HEK293T (cell line): ENCODE results near the gene THG1L.
A peak's percentile ranks its signal among the peaks of the same experiment; 100 is the strongest.
"Not testable (repeated sequence)": the region's sequence is repeated elsewhere in the genome, so short reads cannot be mapped to it uniquely, and the experiment has no call there.

Experiments
- CTCF ChIA-PET: fragments of 350-600 bp; formaldehyde crosslinking; extraction: SDS; loops from one replicate; lab custom pipeline; 2021; ENCODE audit warnings: antibody characterized with exemption, inconsistent platforms; lab: Yijun Ruan, JAX
- POLR2A ChIA-PET: fragments of 350-600 bp; formaldehyde crosslinking; extraction: SDS; loops from one replicate; lab custom pipeline; 2020; ENCODE audit warnings: antibody characterized with exemption, inconsistent platforms; lab: Yijun Ruan, JAX
- DNase-seq: peaks from one replicate; pipeline ENCODE4 v3.0.0; 2012; ENCODE audit warnings: mixed read lengths; ENCODE audit errors: extremely low spot score
- ARNT ChIP-seq: fragments of 450-650 bp; IDR thresholded peaks from 2 replicates; pipeline ENCODE4 v1.6.1; 2017; ENCODE audit warnings: mild to moderate bottlenecking
- BHLHE40 ChIP-seq: fragments of 450-650 bp; IDR thresholded peaks from 2 replicates; pipeline ENCODE4 v1.6.1; 2016; ENCODE audit warnings: mild to moderate bottlenecking, moderate library complexity, borderline replicate concordance
- CTBP1 ChIP-seq: fragments of 450-650 bp; IDR thresholded peaks from 2 replicates; pipeline ENCODE4 v1.6.1; 2016; ENCODE audit warnings: borderline replicate concordance
- ELF4 ChIP-seq: fragments of 450-650 bp; IDR thresholded peaks from 2 replicates; pipeline ENCODE4 v1.6.1; 2017; ENCODE audit warnings: antibody characterized with exemption
- FOXA1 ChIP-seq: fragments of 450-650 bp; IDR thresholded peaks from 2 replicates; pipeline ENCODE4 v1.6.1; 2016; ENCODE audit warnings: mild to moderate bottlenecking
- FOXK2 ChIP-seq: fragments of 450-650 bp; IDR thresholded peaks from 2 replicates; pipeline ENCODE4 v1.6.1; 2016; ENCODE audit warnings: mild to moderate bottlenecking
- FOXM1 ChIP-seq: fragments of 450-650 bp; IDR thresholded peaks from 2 replicates; pipeline ENCODE4 v1.6.1; 2017; ENCODE audit warnings: mild to moderate bottlenecking, borderline replicate concordance
- HDGF ChIP-seq: fragments of 450-650 bp; IDR thresholded peaks from 2 replicates; pipeline ENCODE4 v1.6.1; 2017; ENCODE audit warnings: antibody characterized with exemption, borderline replicate concordance
- L3MBTL2 ChIP-seq: fragments of 450-650 bp; conservative IDR thresholded peaks from 2 replicates; pipeline ENCODE4 v1.6.1; 2016; ENCODE audit warnings: mild to moderate bottlenecking
- LEF1 ChIP-seq: fragments of 450-650 bp; IDR thresholded peaks from 2 replicates; pipeline ENCODE4 v1.6.1; 2017; ENCODE audit warnings: mild to moderate bottlenecking, borderline replicate concordance
- NFRKB ChIP-seq: fragments of 450-650 bp; IDR thresholded peaks from 2 replicates; pipeline ENCODE4 v1.6.1; 2016; ENCODE audit warnings: mild to moderate bottlenecking, moderate library complexity
- SP1 ChIP-seq: fragments of 450-650 bp; IDR thresholded peaks from 2 replicates; pipeline ENCODE4 v1.6.1; 2017
- SUZ12 ChIP-seq: fragments of 450-650 bp; IDR thresholded peaks from 2 replicates; pipeline ENCODE4 v1.6.1; 2016; ENCODE audit warnings: mild to moderate bottlenecking
- TARDBP ChIP-seq: fragments of 450-650 bp; IDR thresholded peaks from 2 replicates; pipeline ENCODE4 v1.6.1; 2016
- ZNF384 ChIP-seq: fragments of 450-650 bp; IDR thresholded peaks from 2 replicates; pipeline ENCODE4 v1.6.1; 2016
- TF ChIP-seq, protein P1 (sequence below): fragments of 450-650 bp; IDR thresholded peaks from 2 replicates; pipeline ENCODE4 v1.6.1; 2016

THG1L gene

DNA sequence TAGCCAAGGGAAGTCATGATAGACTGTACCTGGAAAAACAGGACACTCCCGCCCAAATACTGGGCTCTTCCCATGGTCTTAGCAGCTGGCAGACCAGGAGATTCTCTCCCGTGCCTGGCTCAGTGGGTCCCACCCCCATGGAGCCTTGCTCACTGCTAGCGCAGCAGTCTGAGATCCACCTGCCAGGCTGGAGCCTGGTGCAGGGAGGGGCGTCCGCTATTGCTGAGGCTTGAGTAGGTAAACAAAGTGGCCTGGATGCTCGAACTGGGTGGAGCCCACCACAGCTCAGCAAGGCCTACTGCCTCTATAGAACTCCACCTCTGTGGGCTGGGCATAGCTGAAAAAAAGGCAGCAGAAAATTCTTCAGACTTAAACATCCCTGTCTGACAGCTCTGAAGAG, 10.1 kb upstream of the THG1L start:
- DNase-seq, result no peak
- POLR2A ChIA-PET, result interaction anchor here (1.5 kb wide), 1 partner anchor 10 kb away, joined by 4 read pairs; the partner anchor contains the start of gene THG1L
- TF ChIP-seq LEF1 (no peak), SP1 (no peak), ARNT (no peak), FOXK2 (no peak), HDGF (no peak), CTBP1 (no peak), ELF4 (no peak)
- CTCF ChIA-PET, result interaction anchor here (1.0 kb wide), 1 partner anchor 53 kb away, joined by 5 read pairs; no protein-coding TSS in a partner anchor

DNA sequence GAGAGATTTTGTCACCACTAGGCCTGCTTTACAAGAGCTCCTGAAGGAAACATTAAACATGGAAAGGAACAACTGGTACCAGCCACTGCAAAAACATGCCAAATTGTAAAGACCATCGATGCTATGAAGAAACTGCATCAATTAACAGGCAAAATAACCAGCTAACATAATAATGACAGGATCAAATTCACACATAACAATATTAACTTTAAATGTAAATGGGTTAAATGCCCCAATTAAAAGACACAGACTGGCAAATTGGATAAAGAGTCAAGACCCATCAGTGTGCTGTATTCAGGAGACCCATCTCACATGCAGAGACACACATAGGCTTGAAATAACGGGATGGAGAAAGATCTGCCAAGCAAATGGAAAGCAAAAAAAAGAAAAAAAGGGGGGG, 8.3 kb upstream of the THG1L start:
- CTCF ChIA-PET, DNase-seq, POLR2A ChIA-PET: not testable (repeated sequence)

DNA sequence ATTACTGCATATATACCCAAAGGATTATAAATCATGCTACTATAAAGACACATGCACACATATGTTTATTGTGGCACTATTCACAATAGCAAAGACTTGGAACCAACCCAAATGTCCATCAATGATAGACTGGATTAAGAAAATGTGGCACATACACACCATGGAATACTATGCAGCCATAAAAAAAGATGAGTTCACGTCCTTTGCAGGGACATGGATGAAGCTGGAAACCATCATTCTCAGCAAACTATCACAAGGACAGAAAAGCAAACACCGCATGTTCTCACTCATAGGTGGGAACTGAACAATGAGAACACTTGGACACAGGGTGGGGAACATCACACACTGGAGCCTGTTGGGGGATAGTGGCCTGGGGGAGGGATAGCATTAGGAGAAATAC, 4.6 kb upstream of the THG1L start:
- CTCF ChIA-PET, result interaction anchor here (1.8 kb wide), 1 partner anchor 16 kb away, joined by 5 read pairs; no protein-coding TSS in a partner anchor
- POLR2A ChIA-PET, DNase-seq: not testable (repeated sequence)

DNA sequence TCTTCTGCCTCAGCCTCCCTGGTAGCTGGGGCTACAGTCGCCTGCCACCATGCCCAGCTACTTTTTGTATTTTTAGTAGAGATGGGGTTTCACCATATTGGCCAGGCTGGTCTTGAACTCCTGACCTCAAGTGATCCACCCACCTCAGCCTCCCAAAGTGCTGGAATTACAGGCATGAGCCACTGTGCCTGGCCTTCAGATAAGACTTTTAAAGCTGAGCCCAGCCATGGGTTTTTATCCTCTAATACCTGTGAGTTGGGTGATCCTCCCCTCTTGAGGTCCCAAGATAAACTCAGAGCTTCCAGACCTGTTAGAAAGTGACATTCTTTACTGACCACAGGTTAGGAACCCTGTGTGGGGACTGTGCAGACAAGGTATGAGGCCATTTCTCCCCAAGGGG, 3.4 kb upstream of the THG1L start:
- CTCF ChIA-PET, result interaction anchor here (0.6 to 1.8 kb wide), 5 partner anchors 9 to 1642 kb away, joined by 3 to 5 read pairs (median 3); no protein-coding TSS in a partner anchor
- POLR2A ChIA-PET, DNase-seq: not testable (repeated sequence)

DNA sequence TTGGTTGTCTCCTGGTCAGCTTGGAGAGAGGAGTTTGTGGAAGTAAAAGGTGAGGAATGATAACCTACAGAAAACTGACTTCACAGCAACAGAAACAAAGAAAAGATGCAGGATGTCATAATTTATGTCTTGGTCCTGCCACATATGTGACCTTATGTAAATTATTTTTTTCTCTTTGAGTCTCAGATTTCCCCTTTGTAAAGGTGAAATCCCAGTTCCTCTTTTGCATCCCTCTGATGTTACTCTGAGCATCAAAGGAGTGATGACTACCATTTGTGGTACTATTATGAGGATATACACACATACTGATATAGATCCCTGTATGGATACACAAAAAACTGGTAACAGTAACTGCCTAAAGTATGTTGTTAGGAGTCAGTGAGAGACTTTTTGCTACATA, 1.4 kb upstream of the THG1L start:
- no peak for DNase-seq
- TF ChIP-seq ELF4 (no peak), FOXK2 (no peak), NFRKB (no peak), CTBP1 (no peak), FOXA1 (no peak), SP1 (no peak), SUZ12 (no peak)
- CTCF ChIA-PET, result no interaction called here
- POLR2A ChIA-PET, result no interaction called here

DNA sequence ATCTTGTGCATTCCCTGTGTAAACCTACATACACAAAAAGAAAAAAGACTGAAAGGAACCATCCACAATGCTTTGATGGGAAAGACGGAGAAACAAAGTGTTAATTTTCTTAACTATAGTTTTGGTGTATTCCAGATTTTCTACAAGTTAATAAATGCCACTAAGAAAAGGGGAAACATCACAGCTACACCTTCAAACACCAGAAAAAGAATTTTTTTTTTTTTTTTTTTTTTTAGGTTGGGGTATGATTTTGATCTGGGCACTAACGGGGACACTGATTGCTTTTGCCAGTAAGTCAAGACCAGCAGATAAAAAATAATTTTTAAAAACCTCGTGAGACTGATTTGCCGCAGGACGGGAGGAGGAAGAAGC, 334 bp upstream of the THG1L start:
- TF ChIP-seq SUZ12 (no peak), ZNF384 (peak; percentile 74)
- ChIA-PET CTCF (interaction anchor here (0.6 to 1.0 kb wide), 3 partner anchors 12 to 14 kb away, joined by 3 to 4 read pairs (median 3); partner anchors contain the start of gene LSM11), POLR2A (interaction anchor here (0.6 to 1.2 kb wide), 4 partner anchors 9 to 646 kb away, joined by 4 to 6 read pairs (median 5); partner anchors contain the start of gene LSM11)
- DNase-seq, result no peak

DNA sequence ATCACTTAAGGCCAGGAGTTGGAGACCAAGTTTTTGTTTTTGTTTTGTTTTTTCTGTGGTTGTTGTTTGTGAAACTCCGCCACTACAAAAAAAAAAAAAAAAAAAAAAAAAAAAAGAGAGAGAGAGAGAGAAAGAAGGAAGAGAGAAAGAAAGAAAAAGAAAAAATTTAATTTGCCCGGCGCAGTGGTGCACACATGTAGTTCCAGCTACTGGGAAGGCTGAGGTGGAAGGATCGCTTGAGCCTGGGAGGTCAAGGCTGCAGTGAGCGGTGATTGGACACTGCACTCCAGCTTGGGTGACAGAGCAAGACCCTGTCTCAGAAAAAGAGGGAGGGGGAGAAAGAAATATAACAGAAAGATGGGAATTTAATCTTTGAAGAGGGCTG, 902 bp downstream of the THG1L start:
- TF ChIP-seq TARDBP, result no peak
- no peak for TF ChIP-seq FOXK2
- no peak for TF ChIP-seq L3MBTL2
- TF ChIP-seq, protein P1, sequence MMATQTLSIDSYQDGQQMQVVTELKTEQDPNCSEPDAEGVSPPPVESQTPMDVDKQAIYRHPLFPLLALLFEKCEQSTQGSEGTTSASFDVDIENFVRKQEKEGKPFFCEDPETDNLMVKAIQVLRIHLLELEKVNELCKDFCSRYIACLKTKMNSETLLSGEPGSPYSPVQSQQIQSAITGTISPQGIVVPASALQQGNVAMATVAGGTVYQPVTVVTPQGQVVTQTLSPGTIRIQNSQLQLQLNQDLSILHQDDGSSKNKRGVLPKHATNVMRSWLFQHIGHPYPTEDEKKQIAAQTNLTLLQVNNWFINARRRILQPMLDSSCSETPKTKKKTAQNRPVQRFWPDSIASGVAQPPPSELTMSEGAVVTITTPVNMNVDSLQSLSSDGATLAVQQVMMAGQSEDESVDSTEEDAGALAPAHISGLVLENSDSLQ, result no peak
- TF ChIP-seq CTBP1, result no peak
- TF ChIP-seq BHLHE40, result no peak
- TF ChIP-seq ZNF384, result no peak
- TF ChIP-seq ELF4, result no peak
- no peak for TF ChIP-seq FOXA1
- no peak for TF ChIP-seq SP1
- no peak for TF ChIP-seq FOXM1
- no peak for TF ChIP-seq SUZ12
- TF ChIP-seq HDGF, result no peak
- TF ChIP-seq NFRKB, result no peak
- no peak for TF ChIP-seq ARNT
- DNase-seq, result no peak
- ChIA-PET POLR2A (interaction anchor here (1.0 to 1.2 kb wide), 3 partner anchors 11 to 14 kb away, joined by 4 to 6 read pairs (median 6); partner anchors contain the start of gene LSM11), CTCF (interaction anchor here (1.0 to 1.7 kb wide), 2 partner anchors 11 to 15 kb away, joined by 3 to 5 read pairs; no protein-coding TSS in a partner anchor)

DNA sequence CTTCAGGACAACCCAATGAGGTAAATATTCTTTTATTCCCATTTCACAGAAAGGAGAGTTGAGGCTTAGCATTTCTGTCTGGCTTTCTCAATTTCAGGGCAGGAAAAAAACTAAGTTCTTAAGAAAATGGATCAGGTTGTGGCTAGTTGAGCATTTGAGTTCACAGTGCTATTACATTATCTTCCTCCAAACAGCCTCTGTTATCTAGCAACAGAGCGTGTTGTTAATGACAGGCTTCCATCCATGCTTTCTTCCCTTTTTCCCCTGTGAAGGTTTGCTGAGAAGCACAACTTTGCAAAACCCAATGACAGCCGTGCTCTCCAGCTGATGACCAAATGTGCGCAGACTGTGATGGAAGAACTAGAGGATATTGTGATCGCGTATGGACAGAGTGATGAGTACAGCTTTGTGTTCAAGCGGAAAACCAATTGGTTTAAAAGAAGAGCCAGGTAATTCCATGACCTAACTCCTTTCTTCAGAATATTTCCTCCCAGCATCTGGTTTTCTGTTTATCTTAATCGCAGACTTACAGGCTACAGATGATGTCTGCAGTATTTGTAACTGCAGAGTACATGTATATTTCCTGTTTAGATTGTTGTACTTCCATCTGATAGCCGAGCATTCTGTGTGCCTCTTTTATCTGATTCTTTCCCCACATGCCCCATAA, 1.5 kb downstream of the THG1L start:
- DNase-seq, result no peak
- CTCF ChIA-PET, result interaction anchor here (1.7 kb wide), 1 partner anchor 10 kb away, joined by 5 read pairs; no protein-coding TSS in a partner anchor
- POLR2A ChIA-PET, result no interaction called here
- no peak for TF ChIP-seq CTBP1
- no peak for TF ChIP-seq ARNT
- TF ChIP-seq NFRKB, result no peak
- TF ChIP-seq BHLHE40, result no peak

DNA sequence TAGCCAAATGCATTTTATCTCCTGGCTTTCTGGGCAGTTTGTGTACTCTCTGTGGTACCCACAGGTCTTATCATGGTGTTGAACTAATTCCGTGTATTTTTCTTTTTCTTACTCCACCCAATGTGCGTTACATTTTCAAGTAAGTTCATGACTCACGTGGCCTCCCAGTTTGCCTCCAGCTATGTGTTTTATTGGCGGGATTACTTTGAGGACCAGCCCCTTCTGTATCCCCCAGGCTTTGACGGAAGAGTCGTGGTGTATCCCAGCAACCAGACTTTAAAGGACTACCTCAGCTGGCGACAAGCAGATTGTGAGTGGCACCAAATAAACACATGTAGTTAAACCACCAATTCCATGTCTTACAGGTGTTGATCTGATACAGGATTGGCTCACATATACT, 3.2 kb downstream of the THG1L start:
- TF ChIP-seq FOXA1 (no peak), L3MBTL2 (no peak), HDGF (no peak), CTBP1 (no peak), SUZ12 (no peak), SP1 (no peak), NFRKB (no peak), BHLHE40 (no peak), ELF4 (no peak), FOXM1 (no peak), FOXK2 (no peak), LEF1 (no peak), ZNF384 (no peak), TARDBP (no peak), ARNT (no peak)
- TF ChIP-seq, protein P1, result no peak
- ChIA-PET CTCF (interaction anchor here (0.6 kb wide), 1 partner anchor 94 kb away, joined by 6 read pairs; no protein-coding TSS in a partner anchor), POLR2A (no interaction called here)
- no peak for DNase-seq
